Measurements from ENCODE around the gene RTN4R.
A peak's percentile ranks its signal among the peaks of the same experiment; 100 is the strongest.

Gene RTN4R

GRCh38 chr22:20254975-20255946, 12.9 kb downstream of the RTN4R start:
- DNase-seq = no peak

- DNase-seq = no peak
Measured at GRCh38 chr22:20253161-20253560, 15.0 kb downstream of the RTN4R start.

- DNase-seq = no peak
Measured at GRCh38 chr22:20251981-20252380, 16.1 kb downstream of the RTN4R start.

- no peak for DNase-seq
Measured at GRCh38 chr22:20251491-20251890, 16.6 kb downstream of the RTN4R start.

- no peak for DNase-seq
Measured at GRCh38 chr22:20249797-20250354, 18.2 kb downstream of the RTN4R start.

- no peak for DNase-seq
Measured at GRCh38 chr22:20248461-20248978, 19.6 kb downstream of the RTN4R start.

GRCh38 chr22:20247608-20248171, 20.4 kb downstream of the RTN4R start:
- DNase-seq = no peak

- DNase-seq = no peak
Measured at GRCh38 chr22:20247010-20247505, 21.1 kb downstream of the RTN4R start.

- no peak for DNase-seq
Measured at GRCh38 chr22:20246368-20247009, 21.6 kb downstream of the RTN4R start.

- DNase-seq = no peak
Measured at GRCh38 chr22:20245577-20246367, 22.3 kb downstream of the RTN4R start.

GRCh38 chr22:20244691-20245576, 23.2 kb downstream of the RTN4R start:
- DNase-seq = no peak

- DNase-seq = no peak
Measured at GRCh38 chr22:20244250-20244648, 23.9 kb downstream of the RTN4R start.

- DNase-seq = peak; percentile 42
Measured at GRCh38 chr22:20243537-20244249, 24.4 kb downstream of the RTN4R start.

- no peak for DNase-seq
Measured at GRCh38 chr22:20243176-20243536, 25.0 kb downstream of the RTN4R start.

- no peak for DNase-seq
Measured at GRCh38 chr22:20242393-20243175, 25.5 kb downstream of the RTN4R start.

GRCh38 chr22:20241579-20242392, 26.3 kb downstream of the RTN4R start:
- no peak for DNase-seq

- DNase-seq = no peak
Measured at GRCh38 chr22:20240900-20241299, 27.2 kb downstream of the RTN4R start.

- no peak for DNase-seq
Measured at GRCh38 chr22:20240447-20240764, 27.7 kb downstream of the RTN4R start.
